KMS-11 (cell line): ENCODE measurements around the gene CHST11.

Experiments used
- H2AFZ ChIP-seq: fragments of 200-600 bp; sonication (generic); 2 replicates; pipeline ENCODE4 v1.6.1; 2016; ENCODE audit warnings: antibody characterized with exemption, mixed run types, low read depth
- H3K27ac ChIP-seq: fragments of 200-600 bp; sonication (generic); 2 replicates; pipeline ENCODE4 v1.6.1; 2016; ENCODE audit warnings: mild to moderate bottlenecking, mixed run types
- H3K27me3 ChIP-seq: fragments of 200-600 bp; sonication (generic); 2 replicates; pipeline ENCODE4 v1.6.1; 2017; ENCODE audit warnings: mild to moderate bottlenecking, low read depth, mixed run types, moderate library complexity; ENCODE audit not compliant: insufficient read depth
- H3K36me3 ChIP-seq: fragments of 200-600 bp; sonication (generic); 2 replicates; pipeline ENCODE4 v1.6.1; 2017; ENCODE audit warnings: mild to moderate bottlenecking, mixed run types; ENCODE audit not compliant: insufficient read depth
- H3K4me1 ChIP-seq: fragments of 200-600 bp; sonication (generic); 2 replicates; pipeline ENCODE4 v1.6.1; 2016; ENCODE audit warnings: mild to moderate bottlenecking, low read depth, mixed run types; ENCODE audit not compliant: poor library complexity, severe bottlenecking
- H3K4me2 ChIP-seq: fragments of 200-600 bp; sonication (generic); 2 replicates; pipeline ENCODE4 v1.7.0; 2016; ENCODE audit warnings: mild to moderate bottlenecking, mixed run types
- H3K4me3 ChIP-seq: fragments of 200-600 bp; sonication (generic); IDR thresholded peaks from 2 replicates; pipeline ENCODE4 v1.6.1; 2017; ENCODE audit warnings: low read depth, low read length, mixed read lengths; ENCODE audit not compliant: insufficient read depth
- H3K79me2 ChIP-seq: fragments of 200-600 bp; sonication (generic); 2 replicates; pipeline ENCODE4 v1.6.1; 2016; ENCODE audit warnings: low read depth, mixed run types; ENCODE audit not compliant: insufficient read depth
- H3K9ac ChIP-seq: fragments of 200-600 bp; sonication (generic); 2 replicates; pipeline ENCODE4 v1.6.1; 2016; ENCODE audit warnings: mild to moderate bottlenecking, mixed run types
- H4K20me1 ChIP-seq: fragments of 200-600 bp; sonication (generic); 2 replicates; pipeline ENCODE4 v1.6.1; 2016; ENCODE audit warnings: mild to moderate bottlenecking, mixed run types; ENCODE audit not compliant: insufficient read depth
- TF ChIP-seq, protein P1 (sequence below): fragments of 200-600 bp; sonication (generic); conservative IDR thresholded peaks from 2 replicates; pipeline ENCODE4 v1.6.1; 2017; ENCODE audit warnings: low read depth, mild to moderate bottlenecking, antibody characterized with exemption, low read length, moderate library complexity, mixed read lengths

Gene CHST11

GRCh38 chr12:104670439-104671408 is 214.0 kb downstream of the CHST11 start:
- H3K4me3 ChIP-seq: no peak overlapping the region
- TF ChIP-seq, protein P1, sequence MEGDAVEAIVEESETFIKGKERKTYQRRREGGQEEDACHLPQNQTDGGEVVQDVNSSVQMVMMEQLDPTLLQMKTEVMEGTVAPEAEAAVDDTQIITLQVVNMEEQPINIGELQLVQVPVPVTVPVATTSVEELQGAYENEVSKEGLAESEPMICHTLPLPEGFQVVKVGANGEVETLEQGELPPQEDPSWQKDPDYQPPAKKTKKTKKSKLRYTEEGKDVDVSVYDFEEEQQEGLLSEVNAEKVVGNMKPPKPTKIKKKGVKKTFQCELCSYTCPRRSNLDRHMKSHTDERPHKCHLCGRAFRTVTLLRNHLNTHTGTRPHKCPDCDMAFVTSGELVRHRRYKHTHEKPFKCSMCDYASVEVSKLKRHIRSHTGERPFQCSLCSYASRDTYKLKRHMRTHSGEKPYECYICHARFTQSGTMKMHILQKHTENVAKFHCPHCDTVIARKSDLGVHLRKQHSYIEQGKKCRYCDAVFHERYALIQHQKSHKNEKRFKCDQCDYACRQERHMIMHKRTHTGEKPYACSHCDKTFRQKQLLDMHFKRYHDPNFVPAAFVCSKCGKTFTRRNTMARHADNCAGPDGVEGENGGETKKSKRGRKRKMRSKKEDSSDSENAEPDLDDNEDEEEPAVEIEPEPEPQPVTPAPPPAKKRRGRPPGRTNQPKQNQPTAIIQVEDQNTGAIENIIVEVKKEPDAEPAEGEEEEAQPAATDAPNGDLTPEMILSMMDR: no peak

DNA sequence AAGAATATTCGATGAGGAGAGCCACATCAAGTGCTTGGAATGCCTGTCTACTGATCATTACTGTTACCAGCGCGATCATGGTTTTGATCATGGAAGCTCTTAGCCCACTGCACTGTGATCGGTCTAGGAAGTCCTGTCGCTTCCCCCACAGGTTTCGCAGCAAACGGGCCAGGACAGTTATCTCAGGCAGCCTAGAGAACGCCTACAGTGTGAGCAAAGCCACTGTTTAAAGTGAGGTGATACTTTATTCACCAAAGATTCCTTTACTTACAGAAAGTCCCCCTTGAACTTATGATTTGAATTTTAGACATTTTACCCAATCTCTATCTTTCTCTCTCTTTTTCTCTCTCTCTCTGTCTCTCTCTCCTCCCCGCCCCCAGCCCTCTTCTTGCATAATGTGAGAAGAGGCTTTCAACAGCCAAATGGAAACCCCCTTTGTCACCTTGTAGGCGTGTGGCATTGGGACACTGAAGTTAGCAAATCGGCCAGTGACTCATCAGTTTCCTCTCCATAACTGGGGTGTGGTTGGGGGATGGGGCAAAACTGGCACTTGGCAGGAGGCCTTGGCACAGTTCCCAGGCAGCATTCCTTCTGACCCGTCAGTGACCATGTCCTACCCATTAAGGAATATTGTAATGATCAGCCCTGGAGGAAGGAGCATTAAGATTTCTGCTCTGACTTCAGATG is 214.8 kb downstream of the CHST11 start:
- H3K4me3 ChIP-seq: no peak overlapping the region
- TF ChIP-seq, protein P1: no peak
- no peaks in the 10 kb centered on the region for H3K79me2 ChIP-seq
- peak overlapping the region; percentile 45; the same call in 1 of the 2 replicates for H2AFZ ChIP-seq
- H3K36me3 ChIP-seq: no peaks in the 10 kb centered on the region
- no peaks in the 10 kb centered on the region for H4K20me1 ChIP-seq
- H3K27ac ChIP-seq: peak overlapping the region; percentile 100
- H3K9ac ChIP-seq: peak overlapping the region; percentile 87
- H3K4me2 ChIP-seq: peak overlapping the region; percentile 99
- peaks cover 70% of the 10 kb centered on the region for H3K4me1 ChIP-seq
- no peaks in the 10 kb centered on the region for H3K27me3 ChIP-seq

More at GRCh38 chr12:104670439-104671408, 214.0 kb downstream of the CHST11 start:
- H3K27me3 ChIP-seq: no peaks in the 10 kb centered on the region
- no peaks in the 10 kb centered on the region for H3K36me3 ChIP-seq
- peak overlapping the region; percentile 87 for H3K9ac ChIP-seq
- H3K27ac ChIP-seq: peak overlapping the region; percentile 100
- no peaks in the 10 kb centered on the region for H4K20me1 ChIP-seq
- peak overlapping the region; percentile 45; the same call in 1 of the 2 replicates for H2AFZ ChIP-seq
- H3K4me1 ChIP-seq: peaks cover 77% of the 10 kb centered on the region
- peak overlapping the region; percentile 99 for H3K4me2 ChIP-seq
- H3K79me2 ChIP-seq: no peaks in the 10 kb centered on the region

DNA sequence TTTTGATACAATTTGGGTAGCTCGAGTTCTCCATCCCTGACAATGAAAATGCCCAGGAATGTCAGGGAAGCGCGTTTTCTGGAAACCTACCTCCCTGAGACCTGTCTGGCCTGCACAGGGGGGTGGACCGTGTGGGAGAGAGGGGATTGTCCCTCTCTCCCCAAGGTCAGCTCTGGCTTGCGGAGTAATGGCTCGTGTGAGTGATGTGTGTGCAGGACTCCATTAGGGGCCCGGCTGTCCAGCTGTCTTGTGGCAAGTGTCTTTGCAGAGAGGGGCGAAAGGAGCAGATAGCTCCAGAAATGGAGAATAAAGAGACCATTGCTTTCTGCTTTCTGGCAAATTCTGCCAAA is 215.3 kb downstream of the CHST11 start:
- no peak overlapping the region for H3K4me3 ChIP-seq
- no peaks in the 10 kb centered on the region for H3K36me3 ChIP-seq
- no peaks in the 10 kb centered on the region for H4K20me1 ChIP-seq
- H2AFZ ChIP-seq: no peak overlapping the region; the same call in 1 of the 2 replicates
- H3K4me2 ChIP-seq: peak overlapping the region; percentile 99
- peak overlapping the region; percentile 100 for H3K27ac ChIP-seq
- H3K27me3 ChIP-seq: no peaks in the 10 kb centered on the region
- no peaks in the 10 kb centered on the region for H3K79me2 ChIP-seq
- H3K9ac ChIP-seq: peak overlapping the region; percentile 87
- TF ChIP-seq, protein P1: no peak
- peaks cover 65% of the 10 kb centered on the region for H3K4me1 ChIP-seq

- no peak overlapping the region for H2AFZ ChIP-seq
- peak overlapping the region; percentile 100 for H3K27ac ChIP-seq
- no peaks in the 10 kb centered on the region for H3K36me3 ChIP-seq
- H3K79me2 ChIP-seq: no peaks in the 10 kb centered on the region
- peak overlapping the region; percentile 87 for H3K9ac ChIP-seq
- H3K4me1 ChIP-seq: peaks cover 59% of the 10 kb centered on the region
- H3K4me2 ChIP-seq: peak overlapping the region; percentile 99; the same call in 1 of the 2 replicates
- H3K27me3 ChIP-seq: no peaks in the 10 kb centered on the region
- H3K4me3 ChIP-seq: no peak overlapping the region
- TF ChIP-seq, protein P1: no peak
- H4K20me1 ChIP-seq: no peaks in the 10 kb centered on the region
These were observed 215.9 kb downstream of the CHST11 start for GRCh38 chr12:104672501-104673265.
